ENCODE data around the gene NAT8. TPM values are rescaled to one million over a fixed set of nuclear protein-coding genes. Genes with fewer than 3 reads are reported as not detected.
"Not testable (repeated sequence)": the region's sequence is repeated elsewhere in the genome, so short reads cannot be mapped to it uniquely, and the experiment has no call there.

The NAT8 gene, protein sequence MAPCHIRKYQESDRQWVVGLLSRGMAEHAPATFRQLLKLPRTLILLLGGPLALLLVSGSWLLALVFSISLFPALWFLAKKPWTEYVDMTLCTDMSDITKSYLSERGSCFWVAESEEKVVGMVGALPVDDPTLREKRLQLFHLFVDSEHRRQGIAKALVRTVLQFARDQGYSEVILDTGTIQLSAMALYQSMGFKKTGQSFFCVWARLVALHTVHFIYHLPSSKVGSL
- total RNA-seq (not detected), polyA plus RNA-seq (ENCODE audit: insufficient read depth, low read depth, low replicate concordance) (6.0 TPM)
- long read RNA-seq, donor 1, partial matches to known transcripts: 0 of 1 reads
- long read RNA-seq, donor 1, other reads (novel, unspliced or antisense): 0 of 1 reads
- long read RNA-seq, donor 2: 0 reads

DNA sequence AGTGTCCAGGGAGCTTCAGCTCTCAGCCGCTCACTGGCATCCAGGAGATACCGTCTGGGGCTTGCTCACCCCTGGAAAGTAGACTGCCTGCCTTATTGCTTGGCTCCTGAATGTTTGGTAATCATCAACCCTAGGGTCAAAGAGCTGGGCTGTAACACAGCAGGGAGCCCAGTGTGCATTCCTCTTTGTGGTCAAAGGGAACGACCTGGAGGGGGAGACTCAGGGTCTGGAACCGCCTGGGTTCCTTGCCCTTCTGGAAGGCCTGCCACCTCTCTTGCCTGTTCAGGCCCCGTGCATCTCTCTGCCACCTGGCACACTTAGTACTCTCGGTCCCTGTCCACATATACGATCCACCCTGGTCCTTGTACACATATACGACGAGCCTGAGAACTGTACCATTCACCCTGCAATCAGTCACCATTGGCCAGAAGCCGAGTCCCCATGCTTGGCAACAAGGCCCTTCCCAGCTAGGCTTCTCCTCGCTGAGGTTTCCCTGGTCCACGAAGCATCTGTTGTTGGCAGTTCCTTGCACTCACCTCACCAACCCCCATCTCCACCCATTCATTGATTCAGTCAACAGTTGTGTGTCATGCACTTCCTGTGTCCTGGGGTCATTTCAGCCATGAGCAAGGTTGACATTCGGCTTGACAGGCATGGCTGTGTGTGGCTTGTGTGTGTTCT lies at the start of gene NAT8:
NAT8 (minus strand) TSS at position 85 of the 681 bp plus-strand sequence. CDS start 794 bp downstream, outside the sequence.
- Histone ChIP-seq H3K4me3 (no peak within 1 kb of the TSS), H3K4me1 (peaks cover 5% of the 10 kb centered on the region), H3K9me3 (no peaks in the 10 kb centered on the region), H3K36me3 (ENCODE audit: low read depth, missing control alignments) (no peaks in the 10 kb centered on the region), H3K27me3 (no peaks in the 10 kb centered on the region), H3K27ac (no peak within 1 kb of the TSS)
- DNase-seq: no peak
- no peak for TF ChIP-seq POLR2A (IDR thresholded peaks at IDR 0.05)
- TF ChIP-seq, protein P1, sequence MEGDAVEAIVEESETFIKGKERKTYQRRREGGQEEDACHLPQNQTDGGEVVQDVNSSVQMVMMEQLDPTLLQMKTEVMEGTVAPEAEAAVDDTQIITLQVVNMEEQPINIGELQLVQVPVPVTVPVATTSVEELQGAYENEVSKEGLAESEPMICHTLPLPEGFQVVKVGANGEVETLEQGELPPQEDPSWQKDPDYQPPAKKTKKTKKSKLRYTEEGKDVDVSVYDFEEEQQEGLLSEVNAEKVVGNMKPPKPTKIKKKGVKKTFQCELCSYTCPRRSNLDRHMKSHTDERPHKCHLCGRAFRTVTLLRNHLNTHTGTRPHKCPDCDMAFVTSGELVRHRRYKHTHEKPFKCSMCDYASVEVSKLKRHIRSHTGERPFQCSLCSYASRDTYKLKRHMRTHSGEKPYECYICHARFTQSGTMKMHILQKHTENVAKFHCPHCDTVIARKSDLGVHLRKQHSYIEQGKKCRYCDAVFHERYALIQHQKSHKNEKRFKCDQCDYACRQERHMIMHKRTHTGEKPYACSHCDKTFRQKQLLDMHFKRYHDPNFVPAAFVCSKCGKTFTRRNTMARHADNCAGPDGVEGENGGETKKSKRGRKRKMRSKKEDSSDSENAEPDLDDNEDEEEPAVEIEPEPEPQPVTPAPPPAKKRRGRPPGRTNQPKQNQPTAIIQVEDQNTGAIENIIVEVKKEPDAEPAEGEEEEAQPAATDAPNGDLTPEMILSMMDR (IDR thresholded peaks at IDR 0.05): no peak
- intact Hi-C loops (cut with DNase I; ENCODE audit: low total_unique reads): no loop called here
- WGBS, 2 donors: 65 to 71% methylated on average over 9 to 13 of the region's 13 CpGs

- H3K36me3 ChIP-seq (ENCODE audit: low read depth, missing control alignments); intact Hi-C loops (cut with DNase I; ENCODE audit: low total_unique reads); H3K27me3 ChIP-seq; H3K4me3 ChIP-seq; H3K4me1 ChIP-seq; H3K27ac ChIP-seq; H3K9me3 ChIP-seq: not testable (repeated sequence)
- DNase-seq: peak; percentile 54
- WGBS, 2 donors: 74 to 78% methylated on average over 4 of the region's 4 CpGs
- TF ChIP-seq, protein P1 (IDR thresholded peaks at IDR 0.05): peak in 1 of 3 experiments; percentile 42
These were observed 48.3 kb upstream of the NAT8 start for GRCh38 chr2:73690372-73691088.

- H3K27me3 ChIP-seq; H3K4me1 ChIP-seq; H3K36me3 ChIP-seq (ENCODE audit: low read depth, missing control alignments); H3K9me3 ChIP-seq; H3K4me3 ChIP-seq; intact Hi-C loops (cut with DNase I; ENCODE audit: low total_unique reads); DNase-seq; H3K27ac ChIP-seq: not testable (repeated sequence)
- 95 to 97% methylated on average over 5 of the region's 5 CpGs for WGBS, 2 donors
These were observed 46.3 kb upstream of the NAT8 start for GRCh38 chr2:73688494-73688893.

DNA sequence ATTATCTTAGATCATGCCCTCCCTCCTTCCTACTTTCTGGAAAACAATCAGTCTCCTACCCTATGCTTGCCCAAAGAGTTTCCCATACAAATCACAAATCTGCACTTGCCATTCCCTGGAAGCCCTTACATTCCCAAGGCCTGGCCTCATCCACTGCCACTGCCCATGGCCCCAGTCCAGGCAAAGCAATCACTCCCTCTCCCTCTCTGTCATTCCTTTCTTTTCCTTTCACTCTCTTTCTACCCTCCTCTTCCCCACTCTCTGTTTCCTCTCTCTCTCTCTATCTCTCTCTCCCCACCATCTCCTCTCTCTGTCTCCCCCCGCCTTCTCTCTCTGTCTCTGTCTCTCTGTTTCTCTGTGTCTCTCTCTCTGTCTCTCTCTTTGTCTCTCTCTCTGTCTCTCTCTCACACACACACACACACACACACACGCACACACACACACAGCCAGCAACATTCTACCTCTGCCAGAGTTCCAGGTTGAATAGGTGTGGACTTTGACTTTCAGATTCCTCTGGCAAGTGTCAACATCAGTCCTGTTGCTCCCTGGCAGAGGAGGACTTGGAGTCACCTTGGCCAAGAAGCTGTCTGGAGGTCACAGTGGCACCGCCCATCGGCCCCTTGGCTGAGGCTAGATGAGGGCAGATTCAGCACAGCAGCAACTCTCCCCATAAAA lies 43.7 kb upstream of the NAT8 start:
- no peak for TF ChIP-seq POLR2A (IDR thresholded peaks at IDR 0.05)
- TF ChIP-seq, protein P1 (IDR thresholded peaks at IDR 0.05): no peak
- peak overlapping the region in 1 of 2 donors; percentile 45 for H3K27ac ChIP-seq
- WGBS, 2 donors: 72 to 79% methylated on average over 4 of the region's 4 CpGs

DNA sequence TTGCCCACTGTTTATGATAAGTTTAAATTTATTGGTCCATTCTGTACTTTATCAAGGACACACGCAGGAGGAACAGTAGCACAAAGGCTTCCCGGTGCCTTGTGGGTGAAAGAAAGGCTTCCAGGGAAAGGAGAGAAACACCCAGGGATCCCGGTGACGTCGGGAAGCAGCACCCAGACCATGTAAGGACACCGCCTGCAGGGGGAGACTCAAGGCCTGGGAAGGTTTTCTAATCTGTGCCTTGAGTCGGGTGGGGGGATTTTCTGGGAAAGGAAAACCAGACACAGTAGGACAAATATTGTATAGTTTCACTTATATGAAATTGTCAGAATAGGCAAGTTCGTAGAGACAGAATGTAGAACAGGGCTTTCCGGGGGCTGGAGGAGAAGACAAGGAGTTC lies 42.7 kb upstream of the NAT8 start:
- peak; percentile 64 for DNase-seq
- intact Hi-C loops (cut with DNase I; ENCODE audit: low total_unique reads); H3K36me3 ChIP-seq (ENCODE audit: low read depth, missing control alignments): not testable (repeated sequence)

More for the DNA sequence above, 43.7 kb upstream of the NAT8 start:
- no peak for DNase-seq
- H3K36me3 ChIP-seq (ENCODE audit: low read depth, missing control alignments): no peaks in the 10 kb centered on the region
- no peak overlapping the region for H3K4me3 ChIP-seq
- no peaks in the 10 kb centered on the region for H3K9me3 ChIP-seq
- intact Hi-C loops (cut with DNase I; ENCODE audit: low total_unique reads): no loop called here
- H3K4me1 ChIP-seq: peaks cover 4% of the 10 kb centered on the region
- H3K27me3 ChIP-seq: no peaks in the 10 kb centered on the region

GRCh38 chr2:73684325-73684724 lies 42.1 kb upstream of the NAT8 start:
- H3K36me3 ChIP-seq (ENCODE audit: low read depth, missing control alignments); DNase-seq; H3K4me1 ChIP-seq; H3K4me3 ChIP-seq; H3K27me3 ChIP-seq; H3K9me3 ChIP-seq; intact Hi-C loops (cut with DNase I; ENCODE audit: low total_unique reads): not testable (repeated sequence)
- H3K27ac ChIP-seq: peak overlapping the region in 1 of 2 donors; percentile 41
- WGBS, 2 donors: 38% methylated on average over 1 of the region's 1 CpG; no CpG with 5 or more reads in 1 of the 2 donors

More for the DNA sequence above, 42.7 kb upstream of the NAT8 start:
- H3K4me1 ChIP-seq, H3K9me3 ChIP-seq, H3K27me3 ChIP-seq, H3K4me3 ChIP-seq: not testable (repeated sequence)
- WGBS, 2 donors: 31 to 41% methylated on average over 9 of the region's 9 CpGs
- TF ChIP-seq, protein P1 (IDR thresholded peaks at IDR 0.05): peak in 1 of 3 experiments; percentile 28
- peak overlapping the region in 1 of 2 donors; percentile 41 for H3K27ac ChIP-seq
